ENCODE measurements around the gene TMEM131. TPM values are rescaled to one million over a fixed set of nuclear protein-coding genes. Genes with fewer than 3 reads are reported as not detected.

The TMEM131 gene
- total and polyA plus RNA-seq, 2 of the 8 experiments (the other 6 are each of a cell fraction or from before 2014, with no cell fraction given): 9.7 to 22.9 TPM

GRCh38 chr2:97726261-97727064 lies 269.3 kb downstream of the TMEM131 start (continued):
- TF ChIP-seq ATF2 (IDR thresholded peaks at IDR 0.05; ENCODE audit: low read length): no peak
- TF ChIP-seq SAP30 (IDR thresholded peaks at IDR 0.05; ENCODE audit: insufficient read depth, insufficient replicate concordance, low read length): no peak

All from H1 (cell line).